T-cell (primary cell): Measurements from ENCODE around the gene XRCC1. TPM values are rescaled to one million over a fixed set of nuclear protein-coding genes. Genes with fewer than 3 reads are reported as not detected.

Experiments used
- ATAC-seq, 4 experiments: fragments of 200-7000 bp in 3 of 4; fragments of 150-1000 bp in 1 of 4; cut with Tn5 transposase; replicated peaks in 1 of 4; 1 replicate in 3 of 4; 2 replicates in 1 of 4; pipeline ENCODE4 v1.10.0; 2021; ENCODE audit warnings: moderate library complexity in 3 of 4, mild to moderate bottlenecking in 2 of 4, moderate number of reproducible peaks in 1 of 4
- CTCF ChIA-PET, 2 donors: fragments of 300-600 bp; sonication (Branson Sonifier 250); formaldehyde crosslinking; loops; one replicate each; lab custom pipeline; 2022; ENCODE audit warnings: antibody characterized with exemption in 2 of 2; lab: Charles Lee
- POLR2A ChIA-PET, 2 donors: fragments of 300-600 bp; sonication (Branson Sonifier 250); formaldehyde crosslinking; loops; one replicate each; lab custom pipeline; 2022; ENCODE audit warnings: antibody characterized with exemption in 2 of 2; lab: Charles Lee
- DNase-seq, 35 experiments: peaks; one replicate each; pipeline versions ENCODE4 v3.0.0 to v3.0.0-alpha.2; 2013 to 2023
- H3K27ac ChIP-seq: one replicate; pipeline ENCODE4 v1.5.1; 2013; ENCODE audit warnings: low read length
- H3K27me3 ChIP-seq, 2 experiments: replicated peaks in 1 of 2; 1 replicate in 1 of 2; 2 replicates in 1 of 2; pipeline versions ENCODE4 v1.6.1 to v1.7.0; 2013; ENCODE audit warnings: low read length in 1 of 2, mixed read lengths in 1 of 2; ENCODE audit not compliant: control insufficient read depth in 2 of 2, insufficient read depth in 2 of 2; ENCODE audit errors: extremely low read depth in 1 of 2
- H3K36me3 ChIP-seq, 2 donors: 1 replicate in 1 of 2; 2 replicates in 1 of 2; pipeline versions ENCODE4 v1.6.1 to v1.7.0; 2013; ENCODE audit warnings: low read length in 1 of 2; ENCODE audit not compliant: control insufficient read depth in 2 of 2, insufficient read depth in 1 of 2; ENCODE audit errors: extremely low read depth in 1 of 2
- H3K4me1 ChIP-seq, 2 experiments: 1 replicate in 1 of 2; 2 replicates in 1 of 2; pipeline versions ENCODE4 v1.6.1 to v1.7.0; 2013; ENCODE audit warnings: low read length in 2 of 2, mixed read lengths in 1 of 2; ENCODE audit not compliant: insufficient read depth in 2 of 2, control insufficient read depth in 1 of 2; ENCODE audit errors: extremely low read depth in 1 of 2
- H3K4me3 ChIP-seq, 2 donors: 1 replicate in 1 of 2; 2 replicates in 1 of 2; pipeline versions ENCODE4 v1.5.1 to v1.7.0; 2013; ENCODE audit warnings: mild to moderate bottlenecking in 2 of 2, low read length in 1 of 2, moderate library complexity in 1 of 2; ENCODE audit not compliant: control insufficient read depth in 1 of 2; ENCODE audit errors: extremely low read depth in 1 of 2
- H3K9me3 ChIP-seq: 2 replicates; pipeline ENCODE4 v1.7.0; 2013
- H3K27ac Mint-ChIP-seq, 2 donors: one replicate each; pipeline ENCODE4 v1.8.0; 2020 to 2021; ENCODE audit warnings: mild to moderate bottlenecking in 2 of 2, mixed read lengths in 2 of 2
- H3K27me3 Mint-ChIP-seq, 2 donors: one replicate each; pipeline ENCODE4 v1.8.0; 2021 to 2022; ENCODE audit warnings: mixed read lengths in 2 of 2
- H3K36me3 Mint-ChIP-seq: one replicate; pipeline ENCODE4 v1.8.0; 2021; ENCODE audit warnings: mixed read lengths
- H3K4me1 Mint-ChIP-seq, 3 donors: one replicate each; pipeline ENCODE4 v1.8.0; 2020 to 2022; ENCODE audit warnings: mixed read lengths in 3 of 3, mild to moderate bottlenecking in 1 of 3
- H3K4me3 Mint-ChIP-seq, 3 donors: one replicate each; pipeline ENCODE4 v1.8.0; 2020 to 2022; ENCODE audit warnings: mild to moderate bottlenecking in 3 of 3, mixed read lengths in 3 of 3, moderate library complexity in 3 of 3
- H3K9me3 Mint-ChIP-seq, 3 donors: one replicate each; pipeline ENCODE4 v1.8.0; 2020 to 2022; ENCODE audit warnings: mixed read lengths in 3 of 3
- WGBS: methylation state at CpG from one replicate; pipeline ENCODE4 v1.1.5; 2013; ENCODE audit warnings: missing lambda C conversion rate; ENCODE audit not compliant: insufficient coverage; 5-methylcytosine and 5-hydroxymethylcytosine counted together
- total RNA-seq, 35 experiments: library from RNA in 6 of 35; stranded (reverse) in 6 of 35; fragments of 120-200 nt in 1 of 35; gene quantifications; one replicate each; pipeline versions ENCODE4 v1.2.1 to v1.2.4 and lab custom pipeline; 2013 to 2026

The XRCC1 gene
- total RNA-seq, 5 donors from 2014 or later (not counting 1 experiment from before 2014, with no cell fraction given) = 31.7 to 37.8 (median 35.4) TPM

GRCh38 chr19:43575955-43576878, 890 bp upstream of the XRCC1 start:
- Histone ChIP-seq H3K36me3 (peaks cover 0 to 9% of the 10 kb centered on the region in 2 donors), H3K4me3 (peak overlapping the region; percentile 48 to 52), H3K4me1 (peaks cover 14 to 51% of the 10 kb centered on the region in 2 experiments), H3K27me3 (peaks cover 0 to 11% of the 10 kb centered on the region in 2 experiments), H3K9me3 (no peaks in the 10 kb centered on the region), H3K27ac (peak overlapping the region; percentile 94)
- no peaks in the 10 kb centered on the region for H3K9me3 Mint-ChIP-seq
- H3K27me3 Mint-ChIP-seq = no peaks in the 10 kb centered on the region
- peaks cover 37 to 57% (median 37%) of the 10 kb centered on the region in 3 donors for H3K4me1 Mint-ChIP-seq
- ATAC-seq (peak in 1 of 4 experiments; percentile 14), DNase-seq (peak in 1 of 35 experiments; percentile 23)
- H3K4me3 Mint-ChIP-seq = peak overlapping the region; percentile 95 to 99 (median 96)
- ChIA-PET CTCF (interaction anchor here (1.4 to 2.8 kb wide), 2 partner anchors 20 to 21 kb away, joined by 7 to 8 read pairs; partner anchors contain the start of genes IRGQ (in 1 of the 2) and ZNF576 (in 1 of the 2)), POLR2A (no interaction called here)
- 84% methylated on average over 32 of the region's 37 CpGs for WGBS
- H3K27ac Mint-ChIP-seq = peak overlapping the region; percentile 55 to 94
- H3K36me3 Mint-ChIP-seq = peaks cover 8% of the 10 kb centered on the region

GRCh38 chr19:43574424-43575155, 737 bp downstream of the XRCC1 start:
- 34% methylated on average over 8 of the region's 12 CpGs for WGBS
- H3K4me3 Mint-ChIP-seq = peak overlapping the region; percentile 95 to 99 (median 96)
- Histone ChIP-seq H3K27me3 (peaks cover 0 to 11% of the 10 kb centered on the region in 2 experiments), H3K36me3 (peaks cover 0 to 9% of the 10 kb centered on the region in 2 donors), H3K27ac (peak overlapping the region; percentile 94), H3K4me1 (peaks cover 10 to 40% of the 10 kb centered on the region in 2 experiments), H3K4me3 (peak overlapping the region; percentile 98 to 99), H3K9me3 (no peaks in the 10 kb centered on the region)
- ATAC-seq (no peak), DNase-seq (no peak)
- ChIA-PET CTCF (interaction anchor here (0.6 to 2.8 kb wide), 9 partner anchors 10 to 77 kb away, joined by 3 to 8 read pairs (median 5); partner anchors contain the start of genes IRGQ (in 1 of the 2) and ZNF576 (in 1 of the 2)), POLR2A (interaction anchor here in 1 of 2 donors (0.8 kb wide), 1 partner anchor 20 kb away, joined by 4 read pairs; no protein-coding TSS in a partner anchor)
- H3K4me1 Mint-ChIP-seq = peaks cover 45 to 64% (median 46%) of the 10 kb centered on the region in 3 donors
- H3K27me3 Mint-ChIP-seq = no peaks in the 10 kb centered on the region
- peak overlapping the region; percentile 93 to 94 for H3K27ac Mint-ChIP-seq
- H3K9me3 Mint-ChIP-seq = no peaks in the 10 kb centered on the region
- H3K36me3 Mint-ChIP-seq = peaks cover 10% of the 10 kb centered on the region

GRCh38 chr19:43572171-43572588, 3.1 kb downstream of the XRCC1 start:
- ATAC-seq (no peak), DNase-seq (no peak)
- ChIA-PET POLR2A (interaction anchor here in 1 of 2 donors (0.7 kb wide), 1 partner anchor 10 kb away, joined by 3 read pairs; no protein-coding TSS in a partner anchor), CTCF (interaction anchor here in 1 of 2 donors (2.1 kb wide), 1 partner anchor 22 kb away, joined by 6 read pairs; no protein-coding TSS in a partner anchor)
- peak overlapping the region; percentile 29 to 63 for H3K27ac Mint-ChIP-seq
- peaks cover 44 to 57% (median 48%) of the 10 kb centered on the region in 3 donors for H3K4me1 Mint-ChIP-seq
- H3K27me3 Mint-ChIP-seq = no peaks in the 10 kb centered on the region
- peaks cover 0 to 9% of the 10 kb centered on the region in 2 donors for H3K36me3 ChIP-seq
- H3K27ac ChIP-seq = no peak overlapping the region
- H3K9me3 ChIP-seq = no peaks in the 10 kb centered on the region
- H3K4me1 ChIP-seq = peaks cover 10 to 37% of the 10 kb centered on the region in 2 experiments
- no peak overlapping the region for H3K4me3 Mint-ChIP-seq
- no peaks in the 10 kb centered on the region for H3K9me3 Mint-ChIP-seq
- H3K4me3 ChIP-seq = no peak overlapping the region
- peaks cover 0 to 11% of the 10 kb centered on the region in 2 experiments for H3K27me3 ChIP-seq
- peaks cover 10% of the 10 kb centered on the region for H3K36me3 Mint-ChIP-seq
- WGBS = 100% methylated on average over 1 of the region's 3 CpGs

GRCh38 chr19:43570174-43570791, 5.0 kb downstream of the XRCC1 start:
- Mint-ChIP-seq H3K27me3 (no peaks in the 10 kb centered on the region), H3K36me3 (peaks cover 13% of the 10 kb centered on the region), H3K4me1 (peaks cover 43 to 46% (median 44%) of the 10 kb centered on the region in 3 donors), H3K27ac (peak overlapping the region; percentile 81 to 82), H3K4me3 (no peak overlapping the region), H3K9me3 (no peaks in the 10 kb centered on the region)
- ATAC-seq (peak in 1 of 4 experiments; percentile 18), DNase-seq (no peak)
- H3K4me3 ChIP-seq = no peak overlapping the region
- POLR2A ChIA-PET = no interaction called here
- no peak overlapping the region for H3K27ac ChIP-seq
- WGBS = 71% methylated on average over 4 of the region's 5 CpGs
- H3K4me1 ChIP-seq = peaks cover 7 to 28% of the 10 kb centered on the region in 2 experiments
- CTCF ChIA-PET = interaction anchor here in 1 of 2 donors (1.0 kb wide), 1 partner anchor 15 kb away, joined by 5 read pairs; no protein-coding TSS in a partner anchor
- no peaks in the 10 kb centered on the region for H3K9me3 ChIP-seq
- peaks cover 0 to 9% of the 10 kb centered on the region in 2 donors for H3K36me3 ChIP-seq
- no peaks in the 10 kb centered on the region for H3K27me3 ChIP-seq

GRCh38 chr19:43569657-43570056, 5.7 kb downstream of the XRCC1 start:
- Histone ChIP-seq H3K36me3 (peaks cover 0 to 9% of the 10 kb centered on the region in 2 donors), H3K27ac (no peak overlapping the region), H3K27me3 (no peaks in the 10 kb centered on the region), H3K4me1 (peaks cover 2 to 27% of the 10 kb centered on the region in 2 experiments), H3K4me3 (no peak overlapping the region), H3K9me3 (no peaks in the 10 kb centered on the region)
- peaks cover 13% of the 10 kb centered on the region for H3K36me3 Mint-ChIP-seq
- no peak for ATAC-seq
- H3K4me1 Mint-ChIP-seq = peaks cover 43 to 46% (median 44%) of the 10 kb centered on the region in 3 donors
- no peak for DNase-seq
- ChIA-PET CTCF (no interaction called here), POLR2A (interaction anchor here in 1 of 2 donors (0.6 kb wide), 1 partner anchor 16 kb away, joined by 3 read pairs; no protein-coding TSS in a partner anchor)
- 88% methylated on average over 3 of the region's 5 CpGs for WGBS
- peak overlapping the region; percentile 81 to 82 for H3K27ac Mint-ChIP-seq
- no peaks in the 10 kb centered on the region for H3K27me3 Mint-ChIP-seq
- no peak overlapping the region for H3K4me3 Mint-ChIP-seq
- H3K9me3 Mint-ChIP-seq = no peaks in the 10 kb centered on the region
